ENCODE measurements around the gene CDKL4. TPM values are rescaled to one million over a fixed set of nuclear protein-coding genes. Genes with fewer than 3 reads are reported as not detected.
A peak's percentile ranks its signal among the peaks of the same experiment; 100 is the strongest.
"Not testable (repeated sequence)": the region's sequence is repeated elsewhere in the genome, so short reads cannot be mapped to it uniquely, and the experiment has no call there.

Gene CDKL4
- total RNA-seq, 2 donors from 2014 or later, result not detected

- H3K9me3 Mint-ChIP-seq; DNase-seq (ENCODE audit: low spot score); ATAC-seq; H3K36me3 Mint-ChIP-seq; H3K4me1 Mint-ChIP-seq (ENCODE audit: low read depth in 2 of 2); H3K27me3 Mint-ChIP-seq; H3K27ac Mint-ChIP-seq; H3K4me3 Mint-ChIP-seq: not testable (repeated sequence)
Observed at GRCh38 chr2:39155573-39155972, 88.2 kb downstream of the CDKL4 start.

- no peaks in the 10 kb centered on the region for H3K36me3 Mint-ChIP-seq
- H3K27me3 Mint-ChIP-seq, result no peaks in the 10 kb centered on the region
Observed at GRCh38 chr2:39154944-39155343, 88.8 kb downstream of the CDKL4 start.

GRCh38 chr2:39153312-39153711, 90.5 kb downstream of the CDKL4 start:
- H3K27ac Mint-ChIP-seq, result peak overlapping the region in 1 of 2 donors; percentile 54
- H3K9me3 Mint-ChIP-seq, result no peaks in the 10 kb centered on the region
- H3K4me1 Mint-ChIP-seq (ENCODE audit: low read depth in 2 of 2), result peaks cover 5 to 7% of the 10 kb centered on the region in 2 donors
- H3K27me3 Mint-ChIP-seq, result no peaks in the 10 kb centered on the region
- ATAC-seq (no peak), DNase-seq (ENCODE audit: low spot score) (no peak)
- H3K4me3 Mint-ChIP-seq, result no peak overlapping the region
- no peaks in the 10 kb centered on the region for H3K36me3 Mint-ChIP-seq

More at GRCh38 chr2:39154944-39155343, 88.8 kb downstream of the CDKL4 start:
- Mint-ChIP-seq H3K9me3 (no peaks in the 10 kb centered on the region), H3K4me3 (no peak overlapping the region), H3K27ac (no peak overlapping the region), H3K4me1 (ENCODE audit: low read depth in 2 of 2) (peaks cover 3 to 5% of the 10 kb centered on the region in 2 donors)
- DNase-seq (ENCODE audit: low spot score) (no peak), ATAC-seq (no peak)

- ATAC-seq (no peak), DNase-seq (ENCODE audit: low spot score) (no peak)
- no peaks in the 10 kb centered on the region for H3K36me3 Mint-ChIP-seq
- peak overlapping the region in 1 of 2 donors; percentile 54 for H3K27ac Mint-ChIP-seq
- no peak overlapping the region for H3K4me3 Mint-ChIP-seq
- H3K9me3 Mint-ChIP-seq, result no peaks in the 10 kb centered on the region
- no peaks in the 10 kb centered on the region for H3K27me3 Mint-ChIP-seq
- H3K4me1 Mint-ChIP-seq (ENCODE audit: low read depth in 2 of 2), result peaks cover 5 to 7% of the 10 kb centered on the region in 2 donors
Observed at GRCh38 chr2:39152504-39152903, 91.3 kb downstream of the CDKL4 start.

- H3K27ac Mint-ChIP-seq, result no peak overlapping the region
- DNase-seq (ENCODE audit: low spot score), result no peak
- H3K36me3 Mint-ChIP-seq, result no peaks in the 10 kb centered on the region
- H3K4me3 Mint-ChIP-seq, result no peak overlapping the region
- no peak for ATAC-seq
- no peaks in the 10 kb centered on the region for H3K27me3 Mint-ChIP-seq
- peaks cover 5 to 7% of the 10 kb centered on the region in 2 donors for H3K4me1 Mint-ChIP-seq (ENCODE audit: low read depth in 2 of 2)
- H3K9me3 Mint-ChIP-seq, result no peaks in the 10 kb centered on the region
Observed at GRCh38 chr2:39150890-39151497, 92.8 kb downstream of the CDKL4 start.

- ATAC-seq (no peak), DNase-seq (ENCODE audit: low spot score) (no peak)
- no peaks in the 10 kb centered on the region for H3K27me3 Mint-ChIP-seq
- no peaks in the 10 kb centered on the region for H3K36me3 Mint-ChIP-seq
- peak overlapping the region in 1 of 2 donors; percentile 34 for H3K27ac Mint-ChIP-seq
- no peak overlapping the region for H3K4me3 Mint-ChIP-seq
- no peaks in the 10 kb centered on the region for H3K9me3 Mint-ChIP-seq
- H3K4me1 Mint-ChIP-seq (ENCODE audit: low read depth in 2 of 2), result peaks cover 5 to 7% of the 10 kb centered on the region in 2 donors
Observed at GRCh38 chr2:39150102-39150562, 93.6 kb downstream of the CDKL4 start.

- no peak for DNase-seq (ENCODE audit: low spot score)
- no peak for ATAC-seq
- Mint-ChIP-seq H3K36me3 (no peaks in the 10 kb centered on the region), H3K4me1 (ENCODE audit: low read depth in 2 of 2) (peaks cover 11 to 16% of the 10 kb centered on the region in 2 donors), H3K27me3 (no peaks in the 10 kb centered on the region), H3K4me3 (no peak overlapping the region), H3K9me3 (no peaks in the 10 kb centered on the region), H3K27ac (no peak overlapping the region)
Observed at GRCh38 chr2:39146630-39147029, 97.1 kb downstream of the CDKL4 start.

GRCh38 chr2:39145906-39146421, 97.8 kb downstream of the CDKL4 start:
- Mint-ChIP-seq H3K27me3 (no peaks in the 10 kb centered on the region), H3K4me1 (ENCODE audit: low read depth in 2 of 2) (peaks cover 11 to 18% of the 10 kb centered on the region in 2 donors), H3K9me3 (no peaks in the 10 kb centered on the region), H3K27ac (no peak overlapping the region), H3K36me3 (no peaks in the 10 kb centered on the region), H3K4me3 (no peak overlapping the region)
- DNase-seq (ENCODE audit: low spot score) (no peak), ATAC-seq (no peak)

- Mint-ChIP-seq H3K27me3 (peaks cover 0 to 3% of the 10 kb centered on the region in 2 donors), H3K27ac (peak overlapping the region in 1 of 2 donors; percentile 27), H3K9me3 (no peaks in the 10 kb centered on the region), H3K4me1 (ENCODE audit: low read depth in 2 of 2) (peaks cover 4 to 16% of the 10 kb centered on the region in 2 donors), H3K36me3 (no peaks in the 10 kb centered on the region), H3K4me3 (no peak overlapping the region)
- DNase-seq (ENCODE audit: low spot score) (no peak), ATAC-seq (peak; percentile 44 to 77)
Observed at GRCh38 chr2:39144416-39144815, 99.4 kb downstream of the CDKL4 start.

- Mint-ChIP-seq H3K9me3 (no peaks in the 10 kb centered on the region), H3K36me3 (no peaks in the 10 kb centered on the region), H3K27me3 (peaks cover 0 to 3% of the 10 kb centered on the region in 2 donors), H3K4me3 (no peak overlapping the region), H3K27ac (peak overlapping the region in 1 of 2 donors; percentile 27), H3K4me1 (ENCODE audit: low read depth in 2 of 2) (peaks cover 4 to 20% of the 10 kb centered on the region in 2 donors)
- DNase-seq (ENCODE audit: low spot score) (no peak), ATAC-seq (no peak)
Observed at GRCh38 chr2:39142904-39143605, 100.7 kb downstream of the CDKL4 start.

- Mint-ChIP-seq H3K9me3 (no peaks in the 10 kb centered on the region), H3K27me3 (peaks cover 0 to 3% of the 10 kb centered on the region in 2 donors), H3K27ac (peak overlapping the region; percentile 27 to 62), H3K4me1 (ENCODE audit: low read depth in 2 of 2) (peaks cover 7 to 20% of the 10 kb centered on the region in 2 donors), H3K4me3 (peak overlapping the region; percentile 36), H3K36me3 (no peaks in the 10 kb centered on the region)
- ATAC-seq (peak in 1 of 2 donors; percentile 59), DNase-seq (ENCODE audit: low spot score) (no peak)
Observed at GRCh38 chr2:39141334-39142271, 102.2 kb downstream of the CDKL4 start.

GRCh38 chr2:39140948-39141333, 102.8 kb downstream of the CDKL4 start:
- Mint-ChIP-seq H3K4me1 (ENCODE audit: low read depth in 2 of 2) (peaks cover 13 to 23% of the 10 kb centered on the region in 2 donors), H3K27ac (peak overlapping the region; percentile 27 to 43), H3K4me3 (peak overlapping the region; percentile 36)
- not testable (repeated sequence) for ATAC-seq; H3K36me3 Mint-ChIP-seq; DNase-seq (ENCODE audit: low spot score); H3K27me3 Mint-ChIP-seq; H3K9me3 Mint-ChIP-seq

- no peaks in the 10 kb centered on the region for H3K36me3 Mint-ChIP-seq
- no peak overlapping the region for H3K27ac Mint-ChIP-seq
- ATAC-seq, result no peak
- peaks cover 0 to 5% of the 10 kb centered on the region in 2 donors for H3K27me3 Mint-ChIP-seq
- no peak for DNase-seq (ENCODE audit: low spot score)
- no peaks in the 10 kb centered on the region for H3K9me3 Mint-ChIP-seq
- H3K4me1 Mint-ChIP-seq (ENCODE audit: low read depth in 2 of 2), result peaks cover 19 to 27% of the 10 kb centered on the region in 2 donors
- no peak overlapping the region for H3K4me3 Mint-ChIP-seq
Observed at GRCh38 chr2:39140322-39140847, 103.4 kb downstream of the CDKL4 start.
